SU-DHL-6 (cell line): Measurements from ENCODE around the gene SKIL.

ENCODE experiments used
- EZH2phosphoT487 ChIP-seq: fragments of 200-600 bp; sonication (generic), shearing (Covaris generic); conservative IDR thresholded peaks from 2 replicates; pipeline ENCODE4 v1.6.1; 2018; ENCODE audit warnings: mild to moderate bottlenecking, antibody characterized with exemption, low read length, moderate library complexity, mixed read lengths
- TF ChIP-seq, protein P1 (sequence below): fragments of 200-600 bp; sonication (generic); IDR thresholded peaks from one replicate; pipeline ENCODE4 v1.5.1; 2017; ENCODE audit warnings: antibody characterized with exemption, mild to moderate bottlenecking, low read length, moderate library complexity; ENCODE audit not compliant: insufficient read depth, poor library complexity, severe bottlenecking

DNA sequence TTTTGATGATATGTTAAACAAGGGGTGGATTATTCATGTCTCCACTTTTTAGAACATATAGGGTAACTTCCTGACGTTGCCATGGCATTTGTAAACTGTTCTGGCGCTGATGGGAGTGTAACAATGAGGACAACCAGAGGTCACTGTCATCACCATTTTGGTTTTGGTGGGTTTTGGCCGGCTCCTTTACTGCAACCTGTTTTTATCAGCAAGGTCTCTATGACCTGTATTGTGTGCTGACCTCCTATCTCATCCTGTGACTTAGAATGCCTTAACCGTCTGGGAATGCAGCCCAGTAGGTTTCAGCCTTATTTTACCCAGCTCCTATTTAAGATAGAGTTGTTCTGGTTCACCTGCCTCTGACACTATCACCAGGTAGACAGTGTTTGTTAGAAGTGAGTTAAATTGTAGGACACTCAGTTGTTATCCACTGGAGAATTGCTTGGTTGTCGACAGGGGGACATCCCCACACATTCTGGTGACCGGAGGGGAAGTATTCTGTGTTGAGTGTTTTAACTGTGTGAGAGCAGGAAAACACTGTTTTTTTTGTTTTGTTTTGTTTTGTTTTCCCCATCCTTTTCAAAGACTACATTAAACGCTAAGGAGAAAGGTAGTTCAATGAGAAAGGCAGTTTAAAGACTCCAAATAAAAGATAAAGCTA, 36.9 kb upstream of the SKIL start:
- TF ChIP-seq, protein P1, sequence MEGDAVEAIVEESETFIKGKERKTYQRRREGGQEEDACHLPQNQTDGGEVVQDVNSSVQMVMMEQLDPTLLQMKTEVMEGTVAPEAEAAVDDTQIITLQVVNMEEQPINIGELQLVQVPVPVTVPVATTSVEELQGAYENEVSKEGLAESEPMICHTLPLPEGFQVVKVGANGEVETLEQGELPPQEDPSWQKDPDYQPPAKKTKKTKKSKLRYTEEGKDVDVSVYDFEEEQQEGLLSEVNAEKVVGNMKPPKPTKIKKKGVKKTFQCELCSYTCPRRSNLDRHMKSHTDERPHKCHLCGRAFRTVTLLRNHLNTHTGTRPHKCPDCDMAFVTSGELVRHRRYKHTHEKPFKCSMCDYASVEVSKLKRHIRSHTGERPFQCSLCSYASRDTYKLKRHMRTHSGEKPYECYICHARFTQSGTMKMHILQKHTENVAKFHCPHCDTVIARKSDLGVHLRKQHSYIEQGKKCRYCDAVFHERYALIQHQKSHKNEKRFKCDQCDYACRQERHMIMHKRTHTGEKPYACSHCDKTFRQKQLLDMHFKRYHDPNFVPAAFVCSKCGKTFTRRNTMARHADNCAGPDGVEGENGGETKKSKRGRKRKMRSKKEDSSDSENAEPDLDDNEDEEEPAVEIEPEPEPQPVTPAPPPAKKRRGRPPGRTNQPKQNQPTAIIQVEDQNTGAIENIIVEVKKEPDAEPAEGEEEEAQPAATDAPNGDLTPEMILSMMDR: no peak
- no peak for TF ChIP-seq EZH2phosphoT487
